ENCODE results near the gene ATRNL1. TPM values are rescaled to one million over a fixed set of nuclear protein-coding genes. Genes with fewer than 3 reads are reported as not detected.

ATRNL1 gene
- total RNA-seq, 4 donors from 2014 or later, result 3.5 to 27.2 (median 4.1) TPM

- H3K27me3 ChIP-seq, result no peaks in the 10 kb centered on the region
- DNase-seq, result no peak
- H3K27ac ChIP-seq, result no peak overlapping the region
- no peaks in the 10 kb centered on the region for H3K36me3 ChIP-seq
- TF ChIP-seq CTCF (IDR thresholded peaks at IDR 0.05) (no peak), POLR2A (IDR thresholded peaks at IDR 0.05) (no peak)
- no peaks in the 10 kb centered on the region for H3K9me3 ChIP-seq
- H3K4me3 ChIP-seq, result no peak overlapping the region
- H3K4me1 ChIP-seq, result no peaks in the 10 kb centered on the region
Observed at GRCh38 chr10:115073796-115074195, 19.4 kb upstream of the ATRNL1 start.

- H3K4me3 ChIP-seq, result no peak overlapping the region
- H3K27ac ChIP-seq, result no peak overlapping the region
- no peaks in the 10 kb centered on the region for H3K36me3 ChIP-seq
- DNase-seq, result no peak
- H3K9me3 ChIP-seq, result no peaks in the 10 kb centered on the region
- no peaks in the 10 kb centered on the region for H3K27me3 ChIP-seq
- TF ChIP-seq CTCF (IDR thresholded peaks at IDR 0.05) (no peak), POLR2A (IDR thresholded peaks at IDR 0.05) (no peak)
- H3K4me1 ChIP-seq, result no peaks in the 10 kb centered on the region
Observed at GRCh38 chr10:115082506-115082905, 10.7 kb upstream of the ATRNL1 start.

GRCh38 chr10:115084277-115084850, 8.8 kb upstream of the ATRNL1 start:
- TF ChIP-seq POLR2A (IDR thresholded peaks at IDR 0.05) (no peak), CTCF (IDR thresholded peaks at IDR 0.05) (no peak)
- Histone ChIP-seq H3K27me3 (no peaks in the 10 kb centered on the region), H3K27ac (no peak overlapping the region), H3K9me3 (no peaks in the 10 kb centered on the region), H3K4me1 (no peaks in the 10 kb centered on the region), H3K36me3 (no peaks in the 10 kb centered on the region), H3K4me3 (no peak overlapping the region)
- no peak for DNase-seq

- Histone ChIP-seq H3K27me3 (peaks cover 0 to 8% of the 10 kb centered on the region in 2 donors), H3K27ac (no peak overlapping the region)
- no peak for DNase-seq
Observed at GRCh38 chr10:115091161-115091560, 2.0 kb upstream of the ATRNL1 start.

GRCh38 chr10:115092258-115092554, 959 bp upstream of the ATRNL1 start:
- no peaks in the 10 kb centered on the region for H3K9me3 ChIP-seq
- TF ChIP-seq POLR2A (IDR thresholded peaks at IDR 0.05) (no peak), CTCF (IDR thresholded peaks at IDR 0.05) (no peak)
- H3K27me3 ChIP-seq, result peaks cover 0 to 8% of the 10 kb centered on the region in 2 donors
- peak overlapping the region in 2 of 4 donors; percentile 5 to 75 for H3K27ac ChIP-seq
- no peaks in the 10 kb centered on the region for H3K36me3 ChIP-seq
- peaks cover 0 to 9% (median 7%) of the 10 kb centered on the region in 4 donors for H3K4me1 ChIP-seq
- H3K4me3 ChIP-seq, result peak overlapping the region; percentile 46 to 67 (median 62)
- DNase-seq, result no peak

More at GRCh38 chr10:115091161-115091560, 2.0 kb upstream of the ATRNL1 start:
- no peaks in the 10 kb centered on the region for H3K9me3 ChIP-seq
- no peaks in the 10 kb centered on the region for H3K36me3 ChIP-seq
- H3K4me1 ChIP-seq, result peaks cover 0 to 9% (median 7%) of the 10 kb centered on the region in 4 donors
- no peak for TF ChIP-seq POLR2A (IDR thresholded peaks at IDR 0.05)
- no peak overlapping the region for H3K4me3 ChIP-seq

GRCh38 chr10:115092555-115093285, 445 bp upstream of the ATRNL1 start:
- no peaks in the 10 kb centered on the region for H3K9me3 ChIP-seq
- peaks cover 0 to 8% of the 10 kb centered on the region in 2 donors for H3K27me3 ChIP-seq
- no peaks in the 10 kb centered on the region for H3K36me3 ChIP-seq
- DNase-seq, result peak; percentile 51 to 58 (median 56)
- no peak for TF ChIP-seq CTCF (IDR thresholded peaks at IDR 0.05)
- TF ChIP-seq POLR2A (IDR thresholded peaks at IDR 0.05), result no peak
- H3K27ac ChIP-seq, result peak overlapping the region; percentile 5 to 75 (median 28)
- peak overlapping the region; percentile 46 to 67 (median 62) for H3K4me3 ChIP-seq
- H3K4me1 ChIP-seq, result peaks cover 0 to 9% (median 7%) of the 10 kb centered on the region in 4 donors

All from Peyer's patch (tissue), 4 donors.